ENCODE measurements around the gene LIF.

DNA sequence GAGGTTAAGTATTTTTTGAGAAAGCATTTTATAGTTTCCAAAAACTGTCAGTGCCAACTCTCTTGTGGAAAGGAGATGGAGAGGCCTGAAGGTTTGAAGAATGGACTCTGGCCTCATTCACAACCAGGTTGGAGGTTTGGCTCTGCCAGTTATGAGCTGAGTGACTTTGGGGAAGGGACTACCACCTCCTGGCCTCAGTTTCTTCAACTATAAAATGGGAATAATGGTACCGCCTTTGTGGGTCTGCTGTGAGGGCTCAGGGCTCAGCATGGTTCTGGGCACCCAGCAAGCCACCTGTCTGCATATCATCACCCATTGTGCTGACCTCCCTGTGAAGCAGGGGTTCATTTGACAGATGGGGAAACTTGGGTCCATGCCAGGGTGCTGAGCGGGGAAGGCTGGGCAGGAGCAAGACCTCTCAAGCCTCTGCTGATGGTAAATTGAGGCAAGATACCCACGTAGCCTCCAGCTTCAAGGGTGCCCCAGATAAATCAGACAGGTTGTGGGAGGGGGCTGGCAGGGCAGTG, 3.5 kb upstream of the LIF start:
- TF ChIP-seq CTCF (IDR thresholded peaks at IDR 0.05) (no peak), POLR2AphosphoS5 (IDR thresholded peaks at IDR 0.05; ENCODE audit: low read depth, low read length) (no peak)

Data from SK-N-SH (cell line).